ENCODE measurements around the gene NACC2.

Gene NACC2

DNA sequence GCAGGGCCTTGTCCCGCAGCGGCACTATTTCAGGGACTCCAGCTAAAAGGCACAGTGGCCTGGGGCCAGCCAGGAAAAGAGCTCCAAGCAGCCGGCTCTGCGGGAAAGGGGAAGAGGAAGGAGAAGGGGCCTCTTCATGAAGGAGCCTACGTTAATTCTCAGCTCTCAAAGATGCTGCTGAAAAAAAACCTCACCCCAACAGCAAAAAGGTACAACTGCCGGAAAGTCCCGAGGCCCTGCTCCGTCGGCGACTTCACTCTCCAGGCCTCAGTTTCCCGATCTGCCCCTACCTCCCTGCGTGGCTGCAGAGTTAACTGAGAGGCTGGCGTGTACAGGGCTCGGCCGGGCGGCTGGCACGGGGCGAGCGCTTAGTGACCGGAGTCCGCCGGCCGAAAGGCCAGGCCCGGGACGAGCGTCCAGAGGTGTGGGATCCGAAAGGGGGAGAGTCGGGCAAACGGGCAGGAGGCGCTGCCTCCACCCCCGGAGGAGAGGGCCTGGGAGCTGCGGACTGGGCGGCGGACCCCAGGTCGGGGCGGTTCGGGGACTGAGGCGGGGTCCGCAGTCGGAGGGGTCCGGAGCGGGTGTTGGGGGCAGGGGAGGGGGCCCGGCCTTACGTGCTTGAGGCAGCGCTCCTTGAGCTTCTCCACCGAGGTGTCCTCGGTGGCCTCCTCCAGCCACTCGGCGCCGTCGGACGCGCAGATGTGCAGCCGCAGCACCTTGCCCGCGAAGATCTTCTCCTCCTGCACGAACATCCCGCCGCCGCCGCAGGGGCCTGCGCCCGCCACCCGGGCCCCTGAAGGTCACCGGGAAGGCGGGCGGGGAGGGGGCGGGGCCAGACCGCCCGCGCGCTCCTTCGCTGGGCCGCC is 134.4 kb downstream of the NACC2 start:
- TF ChIP-seq ZC3H10 (CRISPR knock-in tag; IDR thresholded peaks at IDR 0.05) (no peak), ESRRG (CRISPR knock-in tag; IDR thresholded peaks at IDR 0.05) (no peak), ZFP30 (CRISPR knock-in tag; IDR thresholded peaks at IDR 0.05) (no peak), OSR1 (CRISPR knock-in tag; IDR thresholded peaks at IDR 0.05) (no peak), PPARA (CRISPR knock-in tag; IDR thresholded peaks at IDR 0.05; ENCODE audit: borderline replicate concordance) (no peak)
- peak; percentile 57 for ATAC-seq

DNA sequence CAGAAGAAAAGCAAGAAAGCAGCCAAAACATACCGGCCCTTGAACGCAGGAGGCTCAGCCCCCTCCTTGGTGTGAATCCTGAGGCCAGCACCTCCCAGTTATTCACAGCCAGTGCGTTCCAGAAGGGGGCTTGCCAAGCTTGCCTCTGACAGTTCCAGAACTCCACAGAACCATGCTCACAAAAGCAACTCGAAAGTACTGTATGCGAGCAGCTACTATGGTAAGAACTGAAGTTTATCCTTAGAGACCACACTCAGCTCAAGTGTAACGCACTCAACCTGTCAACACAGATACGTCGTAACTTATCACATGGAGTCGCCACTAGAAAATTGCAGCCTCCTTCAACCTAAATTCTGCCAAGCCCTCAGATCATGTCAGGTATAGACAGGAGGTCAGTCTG is 135.3 kb downstream of the NACC2 start:
- no peak for ATAC-seq
- no peak for TF ChIP-seq GLIS3 (CRISPR knock-in tag; IDR thresholded peaks at IDR 0.05)

- ATAC-seq: no peak
- no peak for TF ChIP-seq TCF4 (CRISPR knock-in tag; IDR thresholded peaks at IDR 0.05; ENCODE audit: borderline replicate concordance)
- no peak for TF ChIP-seq RARB (CRISPR knock-in tag; IDR thresholded peaks at IDR 0.05)
- no peak for TF ChIP-seq ZNF70 (CRISPR knock-in tag; IDR thresholded peaks at IDR 0.05)
- no peak for TF ChIP-seq TOX (CRISPR knock-in tag; IDR thresholded peaks at IDR 0.05; ENCODE audit: borderline replicate concordance)
- TF ChIP-seq ZNF8 (CRISPR knock-in tag; IDR thresholded peaks at IDR 0.05): no peak
- no peak for TF ChIP-seq GLIS3 (CRISPR knock-in tag; IDR thresholded peaks at IDR 0.05)
- TF ChIP-seq ZC3H10 (CRISPR knock-in tag; IDR thresholded peaks at IDR 0.05): no peak
- TF ChIP-seq, protein P1, sequence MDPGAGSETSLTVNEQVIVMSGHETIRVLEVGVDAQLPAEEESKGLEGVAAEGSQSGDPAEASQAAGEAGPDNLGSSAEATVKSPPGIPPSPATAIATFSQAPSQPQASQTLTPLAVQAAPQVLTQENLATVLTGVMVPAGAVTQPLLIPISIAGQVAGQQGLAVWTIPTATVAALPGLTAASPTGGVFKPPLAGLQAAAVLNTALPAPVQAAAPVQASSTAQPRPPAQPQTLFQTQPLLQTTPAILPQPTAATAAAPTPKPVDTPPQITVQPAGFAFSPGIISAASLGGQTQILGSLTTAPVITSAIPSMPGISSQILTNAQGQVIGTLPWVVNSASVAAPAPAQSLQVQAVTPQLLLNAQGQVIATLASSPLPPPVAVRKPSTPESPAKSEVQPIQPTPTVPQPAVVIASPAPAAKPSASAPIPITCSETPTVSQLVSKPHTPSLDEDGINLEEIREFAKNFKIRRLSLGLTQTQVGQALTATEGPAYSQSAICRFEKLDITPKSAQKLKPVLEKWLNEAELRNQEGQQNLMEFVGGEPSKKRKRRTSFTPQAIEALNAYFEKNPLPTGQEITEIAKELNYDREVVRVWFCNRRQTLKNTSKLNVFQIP (CRISPR knock-in tag; IDR thresholded peaks at IDR 0.05; ENCODE audit: borderline replicate concordance, low read depth): no peak
- no peak for TF ChIP-seq PPARA (CRISPR knock-in tag; IDR thresholded peaks at IDR 0.05; ENCODE audit: borderline replicate concordance)
- TF ChIP-seq CSDC2 (CRISPR knock-in tag; IDR thresholded peaks at IDR 0.05): no peak
- no peak for TF ChIP-seq OSR1 (CRISPR knock-in tag; IDR thresholded peaks at IDR 0.05)
- TF ChIP-seq BACH2 (CRISPR knock-in tag; IDR thresholded peaks at IDR 0.05; ENCODE audit: borderline replicate concordance): no peak
- no peak for TF ChIP-seq ESRRG (CRISPR knock-in tag; IDR thresholded peaks at IDR 0.05)
- no peak for TF ChIP-seq CREB5 (CRISPR knock-in tag; IDR thresholded peaks at IDR 0.05; ENCODE audit: low read depth)
Measured at GRCh38 chr9:135958485-135958884, 136.6 kb downstream of the NACC2 start.

GRCh38 chr9:135957431-135957830 is 137.7 kb downstream of the NACC2 start:
- TF ChIP-seq RARB (CRISPR knock-in tag; IDR thresholded peaks at IDR 0.05): no peak
- no peak for TF ChIP-seq CSDC2 (CRISPR knock-in tag; IDR thresholded peaks at IDR 0.05)
- TF ChIP-seq, protein P2, sequence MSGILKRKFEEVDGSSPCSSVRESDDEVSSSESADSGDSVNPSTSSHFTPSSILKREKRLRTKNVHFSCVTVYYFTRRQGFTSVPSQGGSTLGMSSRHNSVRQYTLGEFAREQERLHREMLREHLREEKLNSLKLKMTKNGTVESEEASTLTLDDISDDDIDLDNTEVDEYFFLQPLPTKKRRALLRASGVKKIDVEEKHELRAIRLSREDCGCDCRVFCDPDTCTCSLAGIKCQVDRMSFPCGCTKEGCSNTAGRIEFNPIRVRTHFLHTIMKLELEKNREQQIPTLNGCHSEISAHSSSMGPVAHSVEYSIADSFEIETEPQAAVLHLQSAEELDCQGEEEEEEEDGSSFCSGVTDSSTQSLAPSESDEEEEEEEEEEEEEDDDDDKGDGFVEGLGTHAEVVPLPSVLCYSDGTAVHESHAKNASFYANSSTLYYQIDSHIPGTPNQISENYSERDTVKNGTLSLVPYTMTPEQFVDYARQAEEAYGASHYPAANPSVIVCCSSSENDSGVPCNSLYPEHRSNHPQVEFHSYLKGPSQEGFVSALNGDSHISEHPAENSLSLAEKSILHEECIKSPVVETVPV (CRISPR knock-in tag; IDR thresholded peaks at IDR 0.05): no peak
- no peak for TF ChIP-seq ZNF70 (CRISPR knock-in tag; IDR thresholded peaks at IDR 0.05)
- no peak for TF ChIP-seq ARNTL (CRISPR knock-in tag; IDR thresholded peaks at IDR 0.05; ENCODE audit: borderline replicate concordance, low read depth)
- TF ChIP-seq ZFP30 (CRISPR knock-in tag; IDR thresholded peaks at IDR 0.05): no peak
- TF ChIP-seq ZFP3 (CRISPR knock-in tag; IDR thresholded peaks at IDR 0.05): no peak
- no peak for TF ChIP-seq TCF4 (CRISPR knock-in tag; IDR thresholded peaks at IDR 0.05; ENCODE audit: borderline replicate concordance)
- no peak for TF ChIP-seq ZNF565 (CRISPR knock-in tag; conservative IDR thresholded peaks at IDR 0.05; ENCODE audit: low read depth)
- TF ChIP-seq ESRRG (CRISPR knock-in tag; IDR thresholded peaks at IDR 0.05): no peak
- TF ChIP-seq ZNF8 (CRISPR knock-in tag; IDR thresholded peaks at IDR 0.05): no peak
- TF ChIP-seq PATZ1 (CRISPR knock-in tag; IDR thresholded peaks at IDR 0.05; ENCODE audit: borderline replicate concordance): no peak
- no peak for TF ChIP-seq OSR1 (CRISPR knock-in tag; IDR thresholded peaks at IDR 0.05)
- TF ChIP-seq SNAI2 (CRISPR knock-in tag; IDR thresholded peaks at IDR 0.05): no peak

More at GRCh38 chr9:135957431-135957830, 137.7 kb downstream of the NACC2 start:
- ATAC-seq: no peak
